GM18526 (cell line): ENCODE measurements around the gene ZCCHC14.

Source experiments
- POLR2A ChIP-seq: IDR thresholded peaks from 3 replicates; pipeline ENCODE4 v1.6.1; 2011; ENCODE audit not compliant: insufficient read length; ENCODE audit errors: extremely low read depth

Gene ZCCHC14

DNA sequence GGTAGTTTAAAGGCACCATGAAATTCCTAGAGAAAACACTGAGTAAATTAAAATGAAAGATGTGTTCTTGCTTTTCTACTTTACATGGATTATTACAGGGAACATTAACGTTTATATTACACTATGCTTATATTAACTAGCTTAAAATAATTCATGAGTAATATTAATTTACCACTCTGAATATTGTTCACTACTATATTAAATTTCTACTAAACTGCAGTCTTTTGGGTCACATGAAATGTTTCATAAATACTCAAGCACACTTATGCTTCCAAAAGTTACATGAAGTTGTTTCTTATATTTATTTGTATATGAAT, 104.0 kb downstream of the ZCCHC14 start:
- TF ChIP-seq POLR2A, result no peak

DNA sequence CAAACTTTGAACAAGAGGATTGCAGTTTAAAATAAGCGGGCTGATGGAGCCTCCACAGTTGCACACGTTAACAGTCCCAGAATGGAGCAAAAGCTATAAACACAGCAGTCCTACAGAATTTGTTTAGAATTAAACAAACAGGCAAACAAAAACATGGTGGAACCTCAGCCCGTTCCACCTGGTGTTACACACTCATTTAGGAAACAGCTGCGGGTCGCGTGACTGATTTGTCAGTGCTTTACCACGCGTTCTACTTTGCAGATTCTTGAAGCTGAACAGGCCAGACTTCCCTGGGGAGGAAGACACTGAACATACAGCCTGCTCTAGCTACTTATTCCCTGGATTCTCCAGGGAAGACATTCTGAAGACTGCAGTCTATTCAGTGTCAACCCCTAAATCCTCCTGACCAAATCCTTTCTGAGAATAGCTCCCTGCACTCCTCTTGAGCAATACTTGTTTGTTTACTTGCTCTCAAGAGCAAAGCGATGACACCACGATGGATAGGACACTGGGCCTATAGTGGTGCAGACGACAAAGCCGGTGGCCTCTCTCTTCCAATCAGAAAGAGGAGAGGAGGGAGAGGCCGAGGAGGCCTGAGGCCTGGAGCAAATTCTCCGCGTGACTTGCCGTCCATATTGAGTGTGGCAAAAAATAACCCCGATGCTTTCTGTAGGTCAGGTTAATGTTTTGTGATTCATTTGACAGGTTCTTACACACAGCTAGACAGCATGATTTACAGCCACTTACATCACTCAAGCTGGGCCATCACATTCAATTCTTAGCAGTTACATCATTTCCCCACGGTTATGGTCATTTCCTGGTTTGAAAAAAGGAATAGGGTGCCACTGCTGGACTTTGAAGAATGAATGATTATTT, 104.6 kb downstream of the ZCCHC14 start:
- no peak for TF ChIP-seq POLR2A

- peak; percentile 28 for TF ChIP-seq POLR2A
These were observed 108.5 kb downstream of the ZCCHC14 start for GRCh38 chr16:87384162-87384874.

DNA sequence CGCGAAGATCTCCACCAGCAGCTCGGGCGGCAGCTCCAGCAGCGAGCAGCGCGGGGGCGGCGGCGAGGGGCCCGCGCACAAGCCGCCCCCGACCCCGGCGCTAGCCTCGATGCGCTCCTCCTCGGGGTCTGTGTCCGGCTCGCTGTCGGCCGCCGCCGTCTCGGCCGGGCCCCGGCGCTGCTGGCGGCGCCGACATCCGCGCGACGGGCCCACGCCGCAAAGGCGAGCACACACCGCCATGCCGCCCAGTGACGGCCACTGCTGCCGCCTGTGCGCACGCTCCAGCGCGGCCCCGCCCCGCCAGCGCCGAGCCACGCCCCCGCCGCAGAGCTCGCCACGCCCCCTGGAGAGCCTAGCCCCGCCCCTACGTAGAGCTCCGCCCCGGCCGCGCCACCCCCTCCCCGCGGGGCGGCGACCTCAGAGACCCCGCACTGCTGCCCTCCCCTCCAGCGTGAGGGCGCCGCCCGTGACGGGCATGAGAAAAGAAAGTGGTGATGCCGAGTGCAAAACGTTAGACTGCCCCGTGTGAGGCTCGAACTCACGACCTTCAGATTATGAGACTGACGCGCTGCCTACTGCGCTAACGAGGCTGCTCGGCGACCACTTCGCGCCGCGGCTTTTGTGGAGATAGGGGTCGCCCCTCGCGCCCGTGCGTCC, 109.2 kb downstream of the ZCCHC14 start, which contains the start of gene FBXO31:
Gene FBXO31 (minus strand): TSS at position 272 of the 657 bp plus-strand sequence. CDS start 32 bp downstream, at position 240.
- peak; percentile 70 for TF ChIP-seq POLR2A

DNA sequence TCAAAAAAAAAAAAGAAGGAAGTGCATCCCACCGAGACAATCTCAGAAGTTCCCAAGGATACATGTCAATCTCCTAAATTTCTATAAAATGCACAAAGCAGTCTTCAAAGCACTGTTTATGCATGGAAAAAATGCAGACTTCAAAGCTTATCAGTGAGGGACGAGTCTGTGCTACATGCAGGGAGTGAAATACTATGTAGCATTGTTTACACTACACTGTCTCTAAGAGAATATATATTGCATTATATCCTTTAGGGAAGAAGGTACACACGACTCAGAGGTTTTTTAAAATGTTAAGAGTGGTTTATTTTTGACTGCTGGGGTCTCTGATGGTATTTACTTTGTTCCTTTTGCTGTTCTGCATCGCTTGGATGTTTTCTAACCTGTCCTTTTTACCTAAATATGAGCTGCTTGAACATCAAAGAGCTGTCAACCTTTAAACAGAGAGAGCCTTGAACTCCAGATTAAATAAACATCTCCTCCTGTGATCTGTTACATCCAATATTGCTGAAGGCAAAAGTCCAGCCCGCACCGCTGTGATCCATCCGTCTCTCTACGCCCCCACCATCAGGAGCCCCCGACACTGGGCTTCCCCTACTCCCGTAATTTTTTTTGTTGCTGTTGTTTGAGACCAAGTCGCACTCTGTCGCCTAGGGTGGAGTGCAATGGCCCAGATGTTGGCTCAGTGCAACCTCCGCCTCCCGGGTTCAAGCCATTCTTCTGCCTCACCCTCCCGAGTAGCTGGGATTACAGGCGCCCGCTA, 110.6 kb downstream of the ZCCHC14 start:
- TF ChIP-seq POLR2A, result no peak

- no peak for TF ChIP-seq POLR2A
These were observed 111.9 kb downstream of the ZCCHC14 start for GRCh38 chr16:87380881-87381280.

- no peak for TF ChIP-seq POLR2A
These were observed 112.4 kb downstream of the ZCCHC14 start for GRCh38 chr16:87380403-87380802.

GRCh38 chr16:87376660-87377059, 116.2 kb downstream of the ZCCHC14 start:
- no peak for TF ChIP-seq POLR2A

DNA sequence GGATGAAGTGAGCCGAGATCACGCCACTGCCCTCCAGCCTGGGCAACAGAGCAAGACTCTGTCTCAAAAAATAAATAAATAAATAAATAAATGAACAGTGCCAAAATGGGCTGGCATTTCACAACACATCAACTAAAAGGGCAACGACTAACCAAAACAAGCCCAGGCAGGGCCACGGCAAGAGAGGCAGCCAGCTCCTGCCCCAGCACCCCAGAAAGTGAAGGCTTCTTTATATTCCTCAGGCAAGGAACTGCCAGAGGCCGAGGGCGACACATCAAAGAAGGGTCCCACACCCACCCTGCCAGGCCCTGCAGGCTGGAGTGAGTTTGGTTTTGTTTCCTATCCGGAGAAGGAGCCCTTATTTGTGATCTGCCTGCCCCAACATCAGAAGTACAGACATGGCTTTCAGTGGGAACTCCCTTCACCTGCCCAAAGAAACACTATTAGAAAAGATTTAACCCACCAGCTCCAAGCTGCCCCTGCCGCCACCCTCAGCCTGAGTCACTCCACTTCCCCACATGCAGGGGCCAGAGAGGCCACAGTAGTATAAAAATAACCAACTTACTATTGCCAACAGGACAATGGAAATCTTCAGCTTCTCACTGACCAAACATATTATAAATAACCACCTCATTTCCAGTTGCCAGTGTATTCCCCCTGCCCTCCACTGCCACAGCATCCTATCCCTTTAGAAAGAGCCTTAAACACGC, 117.2 kb downstream of the ZCCHC14 start:
- no peak for TF ChIP-seq POLR2A

DNA sequence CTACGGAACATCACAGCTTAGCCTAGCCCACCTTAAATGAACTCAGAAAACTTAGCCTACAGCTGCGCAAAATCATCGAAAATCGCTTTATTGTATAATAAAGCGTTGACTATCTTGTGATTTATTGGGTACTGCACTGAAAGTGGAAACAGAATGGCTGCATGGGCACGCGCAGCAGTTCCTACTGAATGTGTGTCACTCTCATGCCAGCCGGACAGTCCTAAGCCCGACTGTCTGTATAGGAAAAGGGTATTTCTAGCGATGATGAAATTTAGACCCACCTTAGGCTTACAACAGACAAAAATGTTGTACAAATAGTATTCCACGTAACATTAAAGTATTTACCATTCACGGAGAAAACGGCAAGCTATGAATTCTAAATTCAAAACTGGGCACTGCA, 118.5 kb downstream of the ZCCHC14 start:
- no peak for TF ChIP-seq POLR2A

DNA sequence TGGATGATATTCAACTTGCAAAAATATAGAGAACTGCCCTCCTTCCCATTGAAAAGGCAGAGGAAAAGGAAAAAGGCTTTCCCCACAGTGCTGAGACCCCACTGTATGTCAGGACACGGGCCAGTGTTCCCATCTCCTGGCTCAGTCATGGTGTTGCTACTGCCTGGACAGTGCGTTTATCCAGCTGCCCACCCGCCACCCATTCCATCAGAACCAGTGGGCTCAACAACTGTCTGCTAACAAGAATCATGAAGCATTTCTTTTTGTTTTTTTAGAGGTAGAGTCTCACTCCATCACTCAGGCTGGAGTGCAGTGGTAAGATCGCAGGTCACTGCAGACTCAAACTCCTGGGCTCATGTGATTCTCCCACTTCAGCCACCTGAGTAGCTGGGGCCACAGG, 120.5 kb downstream of the ZCCHC14 start:
- no peak for TF ChIP-seq POLR2A

- no peak for TF ChIP-seq POLR2A
These were observed 121.5 kb downstream of the ZCCHC14 start for GRCh38 chr16:87371261-87371866.

- TF ChIP-seq POLR2A, result no peak
These were observed 122.8 kb downstream of the ZCCHC14 start for GRCh38 chr16:87369796-87370719.

DNA sequence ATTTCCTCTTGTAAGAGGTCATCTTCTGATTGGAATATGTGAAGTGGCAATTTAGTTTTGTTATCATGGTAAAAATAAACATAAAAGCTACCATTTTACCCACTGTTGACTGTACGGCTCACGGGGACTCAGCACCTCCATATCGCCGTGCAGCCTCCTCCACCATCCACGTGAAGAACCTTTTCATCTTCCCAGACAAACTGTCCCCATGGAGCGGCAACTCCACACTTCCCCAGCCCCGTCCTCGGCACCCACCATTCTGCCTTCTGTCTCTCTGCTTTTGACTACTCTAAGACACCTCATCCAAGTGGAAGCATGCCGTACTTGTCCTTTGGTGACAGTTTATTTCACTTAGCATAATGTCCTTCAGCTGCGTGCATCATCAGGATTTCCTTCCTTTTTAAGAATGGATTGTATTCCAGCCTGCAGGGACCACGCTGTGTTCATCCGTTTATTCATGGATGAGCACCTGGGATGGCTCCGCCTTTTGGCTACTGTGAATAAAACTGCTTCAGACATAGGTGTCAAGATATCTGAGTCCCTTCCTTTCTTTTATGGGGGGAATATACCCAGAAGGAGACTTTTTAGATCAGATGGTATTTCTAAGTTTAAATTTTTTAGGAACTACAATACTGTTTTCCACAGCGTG, 123.6 kb downstream of the ZCCHC14 start:
- no peak for TF ChIP-seq POLR2A
